HG02970 (cell line): ENCODE results near the gene SCN1B.

Source experiments
- ATAC-seq: cut with Tn5 transposase; IDR thresholded peaks from one replicate; pipeline ENCODE4 v1.9.1; 2021; ENCODE audit warnings: mild to moderate bottlenecking, moderate library complexity, moderate number of reproducible peaks; ENCODE audit not compliant: unreplicated experiment, low FRiP score

SCN1B gene

GRCh38 chr19:35070471-35070870, 40.2 kb downstream of the SCN1B start:
- no peak for ATAC-seq

- ATAC-seq: no peak
These were observed 43.2 kb downstream of the SCN1B start for GRCh38 chr19:35073516-35073915.

- no peak for ATAC-seq
These were observed 43.7 kb downstream of the SCN1B start for GRCh38 chr19:35073941-35074340.

DNA sequence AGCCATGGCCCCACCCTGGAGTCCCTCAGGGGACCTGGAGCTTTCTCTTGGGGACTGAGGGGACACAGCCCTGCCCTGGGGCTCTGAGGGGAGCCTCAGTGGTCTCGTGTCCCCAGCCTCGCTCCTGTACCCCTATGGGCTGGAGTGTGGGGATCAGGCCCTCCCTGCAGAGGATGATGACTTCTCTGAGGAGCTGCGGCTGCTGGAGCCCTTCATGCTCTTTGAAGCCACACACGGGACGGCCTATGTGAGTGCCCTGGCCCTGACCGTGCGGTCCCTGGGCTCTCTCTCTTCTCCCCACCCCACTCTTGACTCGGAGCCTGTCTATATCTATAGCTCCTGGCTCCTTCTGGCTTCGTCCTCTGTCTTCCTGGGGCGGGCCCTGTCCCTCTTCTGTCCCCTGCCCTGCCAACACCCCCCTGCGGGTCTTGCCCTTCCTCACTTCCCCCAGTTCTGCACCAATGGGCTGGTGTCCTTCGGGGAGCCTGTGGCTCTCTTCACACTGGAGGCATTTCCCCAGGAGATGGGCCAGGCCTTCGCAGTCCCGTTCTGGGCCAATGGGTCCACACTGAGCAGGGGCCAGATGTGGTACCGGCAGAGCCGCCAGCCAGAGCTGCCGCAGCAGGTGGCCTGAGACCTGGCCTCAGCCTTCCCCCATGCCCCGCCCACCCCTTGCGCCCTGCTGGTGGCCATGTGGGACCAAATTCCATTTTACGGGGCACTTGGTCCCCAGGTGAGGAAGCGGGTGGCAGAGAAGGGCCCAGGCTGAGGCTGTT, 44.3 kb downstream of the SCN1B start:
- ATAC-seq: no peak

DNA sequence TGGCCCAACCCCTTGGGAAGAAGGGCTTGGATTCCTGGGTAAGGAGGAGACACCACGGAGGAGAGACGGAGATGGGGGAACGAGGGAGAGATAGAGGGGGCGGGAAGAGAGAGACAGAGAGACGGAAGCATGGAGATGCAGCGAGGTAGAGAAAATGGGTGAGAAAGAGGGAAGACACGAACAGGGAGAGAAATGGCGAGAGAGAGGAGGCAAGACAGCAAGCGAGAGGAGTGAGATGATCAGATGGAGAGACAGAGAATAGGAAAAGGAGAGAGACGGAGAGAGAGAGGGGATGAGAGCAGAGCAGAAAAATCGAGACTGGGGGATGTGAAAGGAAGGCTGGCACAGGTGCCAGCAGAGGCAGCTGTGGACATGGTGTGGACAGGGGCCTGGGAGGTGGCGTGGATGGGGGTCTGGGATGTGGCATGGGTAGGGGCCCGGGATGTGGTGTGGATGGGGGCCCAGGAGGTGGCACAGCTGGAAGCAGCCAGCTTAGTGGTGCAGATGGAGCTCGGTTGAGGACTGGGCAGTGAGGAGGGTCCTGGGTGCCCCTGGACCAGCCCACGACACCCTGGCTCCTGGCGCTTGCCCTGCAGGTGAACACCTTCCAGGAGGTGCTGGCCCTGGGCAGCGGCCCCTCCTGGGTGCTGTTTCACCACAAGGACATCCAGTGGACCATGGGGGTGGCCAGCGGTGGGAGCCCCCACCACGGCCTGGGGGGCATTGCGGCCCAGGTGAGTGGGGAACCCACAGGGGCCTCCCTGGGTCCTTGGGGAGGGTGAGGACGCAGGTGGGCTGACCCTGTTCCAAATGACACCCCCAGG, 45.1 kb downstream of the SCN1B start:
- ATAC-seq: no peak

DNA sequence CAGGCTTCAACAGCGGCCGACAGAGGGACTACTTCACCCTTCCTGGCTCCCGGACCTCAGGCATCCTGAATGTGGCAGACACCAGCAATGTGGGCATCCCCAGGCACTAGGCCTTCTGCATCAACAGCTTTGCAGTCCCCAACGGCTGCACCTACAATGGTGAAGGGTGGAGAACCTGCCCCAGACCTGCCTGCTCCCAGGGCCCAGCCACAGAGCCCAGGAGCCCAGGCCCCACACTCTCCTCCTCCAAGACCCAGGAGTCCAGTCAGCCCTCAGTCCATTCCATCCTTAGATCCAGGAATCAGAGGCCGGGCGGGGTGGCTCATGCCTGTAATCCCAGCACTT, 45.7 kb downstream of the SCN1B start:
- ATAC-seq: no peak

- no peak for ATAC-seq
These were observed 46.4 kb downstream of the SCN1B start for GRCh38 chr19:35076657-35077056.

GRCh38 chr19:35077411-35078223, 47.3 kb downstream of the SCN1B start:
- ATAC-seq: no peak

- ATAC-seq: no peak
These were observed 49.6 kb downstream of the SCN1B start for GRCh38 chr19:35079826-35080225.

DNA sequence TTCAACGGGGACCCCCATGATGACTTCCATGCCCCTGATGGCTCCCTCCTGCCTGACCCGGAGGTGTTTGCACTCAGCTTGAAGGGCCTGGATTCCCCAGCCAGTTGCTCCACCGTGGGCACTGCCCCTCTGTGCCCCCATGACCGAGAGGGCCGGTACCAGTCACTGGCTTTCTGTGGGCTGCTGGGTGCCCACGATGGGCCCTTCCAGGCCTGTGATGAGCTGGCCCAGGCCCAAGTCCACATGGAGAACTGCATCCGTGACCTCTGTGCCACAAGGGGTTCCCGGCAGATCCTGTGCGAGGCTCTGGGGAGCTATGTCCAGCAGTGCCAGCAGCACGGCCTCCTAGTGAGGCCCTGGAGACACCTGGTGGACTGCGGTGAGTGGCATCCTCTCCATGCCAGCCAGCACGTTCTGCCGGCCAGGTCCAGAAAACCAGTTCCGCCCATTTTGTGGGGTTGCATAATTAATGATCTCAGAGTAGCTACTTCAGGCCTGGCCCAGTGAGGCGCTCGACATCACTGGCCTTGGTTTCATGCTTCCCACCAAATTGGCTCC, 50.4 kb downstream of the SCN1B start:
- no peak for ATAC-seq

GRCh38 chr19:35081201-35081600, 50.9 kb downstream of the SCN1B start:
- ATAC-seq: no peak

DNA sequence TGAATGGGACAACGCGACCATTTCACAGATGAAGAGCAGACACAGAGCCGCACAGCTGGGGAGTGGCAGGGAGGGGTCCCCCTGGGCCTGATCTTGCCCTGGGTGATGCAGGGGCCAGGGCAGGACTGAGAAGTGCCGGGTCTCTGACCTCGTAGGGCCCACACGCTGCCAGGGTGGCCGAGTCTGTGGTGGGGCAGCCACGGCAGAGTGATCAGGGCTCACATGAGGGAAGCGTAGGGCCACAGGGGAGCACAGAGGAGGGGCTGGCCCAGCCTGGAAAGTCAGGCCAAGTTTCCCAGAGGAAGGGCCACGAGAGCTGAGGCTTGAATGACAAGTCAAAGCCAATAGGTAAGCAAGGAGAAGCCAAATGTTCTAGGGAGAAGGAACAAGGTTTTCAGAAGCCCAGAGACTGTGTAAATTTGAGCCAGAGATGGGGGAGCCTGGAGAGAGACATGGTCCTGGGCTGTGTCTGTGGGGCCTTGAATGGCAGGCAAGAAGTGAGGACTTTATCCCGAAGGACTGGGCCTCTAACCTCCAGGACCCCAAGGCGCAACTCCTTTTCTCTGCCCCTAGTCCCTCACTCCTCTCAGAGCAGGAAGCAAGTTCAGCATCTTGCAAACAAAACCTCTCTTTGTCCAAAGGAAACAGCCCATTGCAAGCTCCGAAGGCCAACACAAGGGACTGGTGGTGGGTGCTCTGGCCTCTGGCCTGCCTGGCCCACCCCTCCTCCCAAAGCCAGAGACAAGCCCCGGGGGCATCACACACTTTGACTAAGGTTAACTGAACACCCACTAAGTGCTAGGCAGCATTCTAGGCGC, 53.6 kb downstream of the SCN1B start:
- no peak for ATAC-seq

DNA sequence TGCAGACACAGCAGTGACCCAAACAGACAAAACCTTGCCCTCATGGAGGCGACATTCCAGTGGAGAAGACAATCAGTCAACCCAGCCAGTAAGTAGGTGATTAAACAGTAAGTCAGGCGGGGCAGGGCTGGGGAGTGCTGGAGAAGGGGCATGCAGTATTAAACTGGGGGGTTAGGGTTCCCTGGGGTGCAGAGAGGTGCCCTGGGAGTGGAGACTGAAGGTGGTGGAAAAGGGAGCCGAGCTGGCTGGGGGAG, 54.2 kb downstream of the SCN1B start:
- ATAC-seq: no peak

DNA sequence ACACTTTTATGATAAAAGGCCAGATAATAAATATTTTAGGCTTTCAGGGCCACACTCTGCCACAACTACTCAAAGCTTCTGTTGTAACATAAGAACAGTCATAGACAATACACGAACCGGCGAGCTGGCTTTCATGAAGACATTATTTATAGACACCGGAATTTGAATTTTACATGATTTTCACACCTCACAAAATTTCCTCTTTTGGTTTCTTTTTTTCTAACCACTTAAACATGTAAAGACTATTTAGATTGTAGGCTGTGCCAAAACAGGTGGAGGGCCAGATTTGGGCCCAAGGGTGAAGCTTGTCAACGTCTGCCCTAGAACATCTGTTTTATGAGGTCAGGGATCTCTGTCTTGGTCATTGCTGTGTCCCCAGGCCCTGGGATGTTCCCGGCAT, 55.7 kb downstream of the SCN1B start:
- ATAC-seq: no peak

- ATAC-seq: no peak
These were observed 56.2 kb downstream of the SCN1B start for GRCh38 chr19:35086455-35086854.

DNA sequence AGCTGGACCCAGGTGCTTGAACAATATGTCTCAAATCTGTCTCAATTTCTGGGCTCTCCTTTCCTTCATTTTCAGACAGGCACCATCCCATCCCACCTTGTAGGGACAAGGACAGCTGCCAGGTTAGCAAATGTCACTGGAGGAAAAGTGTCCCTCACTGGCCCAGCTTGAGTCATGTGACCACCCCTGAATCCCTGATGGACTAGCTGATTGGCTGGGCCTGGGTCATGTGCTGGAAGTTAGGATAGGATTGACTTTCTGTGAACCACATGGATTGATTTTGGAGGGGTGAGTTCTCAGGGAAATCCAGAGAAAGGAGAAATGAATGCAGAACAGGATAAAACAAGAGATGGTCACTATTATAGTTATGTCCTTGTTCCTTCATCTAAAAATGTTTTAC, 57.1 kb downstream of the SCN1B start:
- no peak for ATAC-seq

GRCh38 chr19:35088131-35088913, 58.1 kb downstream of the SCN1B start:
- ATAC-seq: no peak

DNA sequence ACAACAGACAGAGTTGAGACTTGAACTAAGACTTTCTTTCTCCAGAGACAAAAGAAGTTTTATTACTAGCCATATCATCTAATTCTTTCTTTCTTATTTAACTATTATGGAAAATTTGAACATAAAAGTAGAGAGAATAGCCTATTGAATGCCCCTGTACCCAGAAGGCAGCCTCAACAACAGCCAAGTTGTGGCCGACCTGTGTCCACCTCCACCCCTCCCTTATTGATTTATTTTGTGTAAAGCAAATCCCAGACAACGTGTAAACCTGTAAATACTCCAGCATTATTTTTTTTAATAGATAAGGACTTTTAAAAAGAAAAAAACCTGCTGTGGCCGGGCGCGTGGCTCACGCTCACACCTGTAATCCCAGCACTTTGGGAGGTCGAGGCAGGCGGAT, 59.3 kb downstream of the SCN1B start:
- no peak for ATAC-seq
